GM13976 (cell line): Measurements from ENCODE around the gene NFKBIA.
"Not testable (repeated sequence)": the region's sequence is repeated elsewhere in the genome, so short reads cannot be mapped to it uniquely, and the experiment has no call there.

Experiments used
- DNase-seq: peaks from one replicate; pipeline ENCODE4 v3.0.0; 2012; ENCODE audit warnings: low spot score
- CTCF ChIP-seq: IDR thresholded peaks from 2 replicates; pipeline ENCODE4 v1.5.1; 2012; ENCODE audit warnings: borderline replicate concordance, mild to moderate bottlenecking; ENCODE audit not compliant: insufficient read depth; ENCODE audit errors: extremely low read depth, missing control alignments, control extremely low read depth
- in situ Hi-C: fragments of 300-500 bp; cut with MboI; formaldehyde crosslinking; loops from one replicate; pipeline ENCODE4 v1.12.0; 2022; ENCODE audit warnings: low sequenced_read_pairs, mixed read lengths, inconsistent platforms; ENCODE audit not compliant: unreplicated experiment

The NFKBIA gene

GRCh38 chr14:35400648-35401421 is 3.7 kb downstream of the NFKBIA start:
- in situ Hi-C loops: loop anchor here (25.0 kb wide), 1 partner anchor 739 kb away; no protein-coding TSS in a partner anchor
- DNase-seq: no peak
- TF ChIP-seq CTCF: no peak

GRCh38 chr14:35399083-35399937 is 5.2 kb downstream of the NFKBIA start:
- no peak for DNase-seq
- in situ Hi-C loops: no loop called here
- no peak for TF ChIP-seq CTCF

GRCh38 chr14:35398071-35398584 is 6.4 kb downstream of the NFKBIA start:
- in situ Hi-C loops: no loop called here
- TF ChIP-seq CTCF: no peak
- no peak for DNase-seq

GRCh38 chr14:35396610-35397009 is 7.9 kb downstream of the NFKBIA start:
- in situ Hi-C loops, DNase-seq: not testable (repeated sequence)

GRCh38 chr14:35395283-35395682 is 9.3 kb downstream of the NFKBIA start:
- in situ Hi-C loops: no loop called here
- DNase-seq: no peak
- no peak for TF ChIP-seq CTCF

- no peak for TF ChIP-seq CTCF
- DNase-seq: no peak
- in situ Hi-C loops: no loop called here
These were observed 10.1 kb downstream of the NFKBIA start for GRCh38 chr14:35394326-35395013.

GRCh38 chr14:35393826-35394225 is 10.7 kb downstream of the NFKBIA start:
- no peak for TF ChIP-seq CTCF
- no peak for DNase-seq
- in situ Hi-C loops: no loop called here
